HG02938 (cell line): ENCODE results near the gene TERT.
"Not testable (repeated sequence)": the region's sequence is repeated elsewhere in the genome, so short reads cannot be mapped to it uniquely, and the experiment has no call there.

Experiments used
- ATAC-seq: cut with Tn5 transposase; IDR thresholded peaks from one replicate; pipeline ENCODE4 v1.9.1; 2021; ENCODE audit warnings: mild to moderate bottlenecking, moderate library complexity; ENCODE audit not compliant: unreplicated experiment

TERT gene

GRCh38 chr5:1298067-1298551 lies 3.2 kb upstream of the TERT start:
- ATAC-seq, result no peak

DNA sequence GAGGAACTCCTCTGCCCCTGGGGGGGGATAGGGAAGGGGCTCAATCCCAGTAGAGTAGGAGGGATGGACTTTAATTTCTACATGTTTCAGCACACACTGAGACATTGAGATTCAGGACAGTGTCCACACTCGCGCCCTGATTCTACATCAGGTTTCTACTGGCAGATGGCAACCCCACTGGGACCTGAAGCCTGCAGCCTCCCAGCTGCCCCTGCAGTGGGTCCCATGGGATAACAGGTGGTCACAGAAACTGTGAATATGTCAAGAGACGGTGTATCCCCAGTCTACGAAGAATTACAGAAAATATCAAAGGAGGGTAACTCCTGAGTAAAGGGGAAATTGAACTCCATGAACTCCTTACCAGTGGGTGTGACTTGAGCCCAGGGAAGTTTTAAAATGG lies 2.4 kb upstream of the TERT start:
- no peak for ATAC-seq

- no peak for ATAC-seq
Observed at GRCh38 chr5:1295650-1296037, 776 bp upstream of the TERT start.

DNA sequence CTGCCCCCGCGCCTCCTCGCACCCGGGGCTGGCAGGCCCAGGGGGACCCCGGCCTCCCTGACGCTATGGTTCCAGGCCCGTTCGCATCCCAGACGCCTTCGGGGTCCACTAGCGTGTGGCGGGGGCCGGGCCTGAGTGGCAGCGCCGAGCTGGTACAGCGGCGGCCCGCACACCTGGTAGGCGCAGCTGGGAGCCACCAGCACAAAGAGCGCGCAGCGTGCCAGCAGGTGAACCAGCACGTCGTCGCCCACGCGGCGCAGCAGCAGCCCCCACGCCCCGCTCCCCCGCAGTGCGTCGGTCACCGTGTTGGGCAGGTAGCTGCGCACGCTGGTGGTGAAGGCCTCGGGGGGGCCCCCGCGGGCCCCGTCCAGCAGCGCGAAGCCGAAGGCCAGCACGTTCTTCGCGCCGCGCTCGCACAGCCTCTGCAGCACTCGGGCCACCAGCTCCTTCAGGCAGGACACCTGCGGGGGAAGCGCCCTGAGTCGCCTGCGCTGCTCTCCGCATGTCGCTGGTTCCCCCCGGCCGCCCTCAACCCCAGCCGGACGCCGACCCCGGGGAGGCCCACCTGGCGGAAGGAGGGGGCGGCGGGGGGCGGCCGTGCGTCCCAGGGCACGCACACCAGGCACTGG lies 548 bp downstream of the TERT start:
- no peak for ATAC-seq

DNA sequence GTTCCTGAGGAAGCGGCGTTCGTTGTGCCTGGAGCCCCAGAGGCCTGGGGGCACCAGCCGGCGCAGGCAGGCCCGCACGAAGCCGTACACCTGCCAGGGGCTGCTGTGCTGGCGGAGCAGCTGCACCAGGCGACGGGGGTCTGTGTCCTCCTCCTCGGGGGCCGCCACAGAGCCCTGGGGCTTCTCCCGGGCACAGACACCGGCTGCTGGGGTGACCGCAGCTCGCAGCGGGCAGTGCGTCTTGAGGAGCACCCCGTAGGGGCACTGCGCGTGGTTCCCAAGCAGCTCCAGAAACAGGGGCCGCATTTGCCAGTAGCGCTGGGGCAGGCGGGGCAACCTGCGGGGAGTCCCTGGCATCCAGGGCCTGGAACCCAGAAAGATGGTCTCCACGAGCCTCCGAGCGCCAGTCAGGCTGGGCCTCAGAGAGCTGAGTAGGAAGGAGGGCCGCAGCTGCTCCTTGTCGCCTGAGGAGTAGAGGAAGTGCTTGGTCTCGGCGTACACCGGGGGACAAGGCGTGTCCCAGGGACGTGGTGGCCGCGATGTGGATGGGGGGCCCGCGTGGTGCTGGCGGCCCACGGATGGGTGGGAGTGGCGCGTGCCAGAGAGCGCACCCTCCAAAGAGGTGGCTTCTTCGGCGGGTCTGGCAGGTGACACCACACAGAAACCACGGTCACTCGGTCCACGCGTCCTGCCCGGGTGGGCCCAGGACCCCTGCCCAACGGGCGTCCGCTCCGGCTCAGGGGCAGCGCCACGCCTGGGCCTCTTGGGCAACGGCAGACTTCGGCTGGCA lies 1.3 kb downstream of the TERT start:
- ATAC-seq, result no peak

DNA sequence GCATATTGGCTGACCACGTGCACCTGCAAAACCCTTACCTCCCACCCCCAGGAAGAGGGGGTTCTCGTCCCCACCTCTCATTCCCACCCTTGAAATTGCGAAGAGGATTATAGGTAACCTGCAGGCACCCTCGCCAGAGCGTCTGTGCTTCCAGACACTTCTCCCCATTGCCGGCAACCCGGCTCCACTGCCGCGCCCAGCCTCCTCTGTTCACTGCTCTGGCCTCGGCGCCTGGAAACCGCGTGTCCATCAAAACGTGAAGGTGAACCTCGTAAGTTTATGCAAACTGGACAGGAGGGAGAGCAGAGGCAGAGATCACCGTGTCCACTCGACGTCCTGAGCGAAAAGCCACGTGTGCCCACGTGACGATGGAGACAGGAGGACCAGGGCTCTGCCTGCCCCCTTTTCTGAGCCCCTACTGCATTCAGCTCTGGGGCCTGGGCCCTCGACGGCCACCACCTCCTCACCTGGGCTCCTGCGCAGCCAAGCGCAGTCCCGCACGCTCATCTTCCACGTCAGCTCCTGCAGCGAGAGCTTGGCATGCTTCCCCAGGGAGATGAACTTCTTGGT lies 1.9 kb downstream of the TERT start:
- ATAC-seq, result no peak

- no peak for ATAC-seq
Observed at GRCh38 chr5:1292139-1292538, 2.7 kb downstream of the TERT start.

DNA sequence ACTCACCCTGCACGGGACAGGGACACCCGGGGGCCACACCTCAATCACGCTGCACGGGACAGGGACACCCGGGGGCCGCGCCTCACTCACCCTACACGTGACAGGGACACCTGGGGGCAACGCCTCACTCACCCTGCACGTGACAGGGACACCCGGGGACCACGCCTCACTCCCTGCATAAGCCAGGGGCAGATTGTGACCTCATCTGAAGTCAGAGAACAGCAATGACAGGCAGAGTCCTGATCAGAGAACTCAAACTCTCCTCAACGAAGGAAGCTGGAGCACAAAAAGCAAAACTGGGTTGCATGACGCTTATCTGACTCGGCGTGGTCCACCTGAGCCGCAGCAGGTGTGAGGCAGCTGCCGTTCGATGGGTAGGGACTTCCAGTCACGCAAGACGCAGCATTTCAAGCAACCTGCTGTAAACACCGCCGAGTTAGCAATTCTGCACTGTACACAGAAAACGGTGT lies 3.2 kb downstream of the TERT start:
- no peak for ATAC-seq

GRCh38 chr5:1290956-1291355 lies 3.9 kb downstream of the TERT start:
- not testable (repeated sequence) for ATAC-seq

GRCh38 chr5:1289559-1289958 lies 5.3 kb downstream of the TERT start:
- ATAC-seq, result not testable (repeated sequence)

- ATAC-seq, result no peak
Observed at GRCh38 chr5:1288439-1289335, 6.2 kb downstream of the TERT start.

- ATAC-seq, result no peak
Observed at GRCh38 chr5:1285883-1286291, 9.0 kb downstream of the TERT start.

GRCh38 chr5:1285141-1285540 lies 9.7 kb downstream of the TERT start:
- ATAC-seq, result no peak

DNA sequence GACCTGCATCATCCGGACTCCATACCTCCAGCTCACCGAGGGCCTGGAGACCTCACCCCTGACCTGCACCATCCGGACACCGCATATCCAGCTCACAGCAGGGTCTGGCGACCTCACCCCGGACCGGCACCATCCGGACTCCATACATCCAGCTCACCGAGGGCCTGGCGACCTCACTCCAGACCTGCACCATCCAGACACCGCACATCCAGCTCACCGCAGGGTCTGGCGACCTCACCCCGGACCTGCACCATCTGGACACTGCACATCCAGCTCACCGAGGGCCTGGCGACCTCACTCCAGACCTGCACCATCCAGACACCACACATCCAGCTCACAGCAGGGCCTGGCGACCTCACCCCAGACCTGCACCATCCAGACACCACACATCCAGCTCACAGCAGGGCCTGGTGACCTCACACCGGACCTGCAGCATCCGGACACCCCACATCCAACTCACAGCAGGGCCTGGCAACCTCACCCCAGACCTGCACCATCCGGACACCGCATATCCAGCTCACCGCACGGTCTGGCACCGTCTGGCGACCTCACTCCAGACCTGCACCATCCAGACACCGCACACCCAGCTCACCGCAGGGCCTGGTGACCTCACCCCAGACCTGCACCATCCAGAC lies 10.4 kb downstream of the TERT start:
- ATAC-seq, result not testable (repeated sequence)

DNA sequence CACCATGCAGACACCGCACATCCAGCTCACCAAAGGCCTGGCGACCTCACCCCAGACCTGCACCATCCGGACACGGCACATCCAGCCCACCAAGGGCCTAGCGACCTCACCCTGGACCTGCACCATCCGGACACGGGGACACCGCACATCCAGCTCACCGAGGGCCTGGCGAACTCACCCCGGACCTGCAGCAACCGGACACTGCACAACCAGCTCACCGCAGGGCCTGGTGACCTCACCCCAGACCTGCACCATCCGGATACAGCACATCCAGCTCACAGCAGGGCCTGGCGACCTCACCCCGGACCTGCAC lies 11.2 kb downstream of the TERT start:
- ATAC-seq, result not testable (repeated sequence)

- not testable (repeated sequence) for ATAC-seq
Observed at GRCh38 chr5:1282993-1283728, 11.7 kb downstream of the TERT start.

DNA sequence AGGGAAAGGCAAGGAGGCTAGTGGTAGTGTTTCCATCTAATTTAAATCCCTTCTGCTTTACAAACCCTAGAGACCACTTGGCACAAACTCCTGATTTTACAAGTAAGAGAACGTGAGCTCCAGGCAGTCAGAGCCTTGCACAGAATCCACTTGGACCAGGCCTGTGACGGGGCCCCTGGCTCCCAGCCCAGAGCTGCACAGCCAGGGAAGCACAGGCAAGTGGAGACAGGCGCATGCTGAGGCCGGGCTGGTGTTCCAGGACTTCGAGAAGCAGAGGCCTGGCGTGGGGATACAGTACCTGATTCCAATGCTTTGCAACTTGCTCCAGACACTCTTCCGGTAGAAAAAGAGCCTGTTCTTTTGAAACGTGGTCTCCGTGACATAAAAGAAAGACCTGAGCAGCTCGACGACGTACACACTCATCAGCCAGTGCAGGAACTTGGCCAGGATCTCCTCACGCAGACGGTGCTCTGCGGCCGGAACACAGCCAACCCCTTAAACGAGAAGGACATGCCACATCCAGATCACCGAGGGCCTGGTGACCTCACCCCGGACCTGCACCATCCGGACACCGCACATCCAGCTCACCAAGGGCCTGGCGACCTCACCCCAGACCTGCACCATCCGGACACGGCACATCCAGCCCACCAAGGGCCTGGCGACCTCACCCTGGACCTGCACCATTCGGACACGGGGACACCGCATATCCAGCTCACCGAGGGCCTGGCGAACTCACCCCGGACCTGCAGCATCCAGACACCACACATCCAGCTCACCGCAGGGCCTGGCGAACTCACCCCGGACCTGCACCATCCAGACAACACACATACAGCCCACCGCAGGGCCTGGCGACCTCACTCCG lies 12.5 kb downstream of the TERT start:
- ATAC-seq, result no peak

- no peak for ATAC-seq
Observed at GRCh38 chr5:1281038-1281882, 13.6 kb downstream of the TERT start.
